ENCODE data around the gene RNASE13.
A peak's percentile ranks its signal among the peaks of the same experiment; 100 is the strongest.

RNASE13 gene

GRCh38 chr14:21055432-21056117 lies 21.0 kb upstream of the RNASE13 start:
- H3K27ac ChIP-seq: peak overlapping the region; percentile 32
- TF ChIP-seq CTCF (conservative IDR thresholded peaks at IDR 0.05): no peak

- no peak for TF ChIP-seq CTCF (conservative IDR thresholded peaks at IDR 0.05)
- peak overlapping the region; percentile 32 for H3K27ac ChIP-seq
These were observed 20.1 kb upstream of the RNASE13 start for GRCh38 chr14:21054768-21055145.

- no peak for TF ChIP-seq CTCF (conservative IDR thresholded peaks at IDR 0.05)
- peak overlapping the region; percentile 32 for H3K27ac ChIP-seq
These were observed 19.6 kb upstream of the RNASE13 start for GRCh38 chr14:21054123-21054767.

GRCh38 chr14:21053184-21054122 lies 18.8 kb upstream of the RNASE13 start:
- peak overlapping the region; percentile 32; the same call in 1 of the 2 replicates for H3K27ac ChIP-seq
- TF ChIP-seq CTCF (conservative IDR thresholded peaks at IDR 0.05): no peak

GRCh38 chr14:21050597-21050996 lies 16.0 kb upstream of the RNASE13 start:
- no peak for TF ChIP-seq CTCF (conservative IDR thresholded peaks at IDR 0.05)
- no peak overlapping the region for H3K27ac ChIP-seq

GRCh38 chr14:21049271-21049673 lies 14.7 kb upstream of the RNASE13 start:
- TF ChIP-seq CTCF (conservative IDR thresholded peaks at IDR 0.05): no peak
- no peak overlapping the region for H3K27ac ChIP-seq

GRCh38 chr14:21048638-21049037 lies 14.0 kb upstream of the RNASE13 start:
- TF ChIP-seq CTCF (conservative IDR thresholded peaks at IDR 0.05): no peak
- no peak overlapping the region for H3K27ac ChIP-seq

All from VCaP (cell line).